ENCODE results near the gene GNPTG. TPM values are rescaled to one million over a fixed set of nuclear protein-coding genes. Genes with fewer than 3 reads are reported as not detected.

GNPTG gene
- total and polyA plus RNA-seq, 9 of the 15 experiments (the other 6 are each of a cell fraction or from before 2014, with no cell fraction given), result 0.69 to 33.3 (median 13.6) TPM

DNA sequence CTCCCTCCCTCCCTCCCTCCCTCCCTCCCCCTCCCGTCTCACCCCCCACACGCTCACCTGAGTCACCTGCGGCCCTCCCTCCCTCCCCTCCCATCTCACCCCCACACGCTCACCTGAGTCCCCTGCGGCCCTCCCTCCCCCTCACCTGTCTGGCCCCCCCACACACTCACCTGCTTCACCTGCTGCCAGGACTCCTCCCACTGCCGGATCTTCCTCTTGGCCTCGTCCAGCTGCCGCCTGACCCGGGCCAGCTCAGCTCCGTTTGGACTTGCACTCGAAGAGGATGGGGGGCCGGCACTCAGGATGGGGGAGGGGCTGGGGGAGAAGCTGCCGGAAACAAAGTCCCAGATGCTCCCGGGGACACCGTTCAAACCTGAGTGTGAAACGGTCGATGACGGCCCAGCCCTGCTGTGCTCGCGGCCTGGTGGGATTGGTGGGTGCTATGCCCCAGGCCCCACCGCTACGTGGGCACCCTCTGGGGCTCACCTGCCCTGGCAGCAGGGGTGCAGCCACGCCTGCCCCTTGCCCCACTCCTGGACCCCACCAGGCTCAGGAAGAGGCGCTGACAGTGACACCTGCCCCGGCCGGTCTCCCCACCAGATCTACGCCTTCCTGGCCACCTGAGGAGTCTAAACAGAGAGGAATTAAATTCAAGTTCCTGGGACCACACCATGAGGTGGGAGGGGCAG is 15.9 kb downstream of the GNPTG start:
- Histone ChIP-seq H3K9ac (ENCODE audit: insufficient read depth in 1 of 2, low read depth in 2 of 2, low read length in 2 of 2) (no peak overlapping the region; a peak in 1 of 4 replicates), H3K9me3 (replicated peaks; ENCODE audit: control insufficient read depth, insufficient read depth, low read depth, low read length) (no peaks in the 10 kb centered on the region), H3K36me3 (ENCODE audit: control insufficient read depth, insufficient read depth, low read length) (peaks cover 64% of the 10 kb centered on the region; the same call in 2 of the 3 replicates), H4K20me1 (replicated peaks; ENCODE audit: control insufficient read depth, insufficient read depth, low read length) (0 out of 2 replicates have a peak, but pooled peaks cover 12% of the 10 kb centered on the region), H3K4me2 (ENCODE audit: insufficient read depth, low read length) (no peak overlapping the region), H3K27me3 (ENCODE audit: control insufficient read depth in 2 of 2, insufficient read depth in 2 of 2, low read length in 2 of 2) (no peaks in the 10 kb centered on the region), H3K9me1 (ENCODE audit: control insufficient read depth, insufficient read depth, low read length) (no peaks in the 10 kb centered on the region), H3K27ac (ENCODE audit: extremely low read depth, low read depth, low read length) (no peak overlapping the region), H3K79me2 (ENCODE audit: control insufficient read depth, insufficient read depth, low read length) (peaks cover 8% of the 10 kb centered on the region; the same call in 2 of the 3 replicates), H3K4me3 (no peak overlapping the region), H3K4me1 (replicated peaks in 1 of 2; ENCODE audit: control insufficient read depth in 2 of 2, insufficient read depth in 2 of 2, low read length in 2 of 2) (peaks cover 0 to 54% of the 10 kb centered on the region in 2 experiments; a peak in 2 of 5 replicates), H2AFZ (ENCODE audit: low read depth, low read length) (no peak overlapping the region)
- in situ Hi-C loops (cut with MboI) (no loop called here), intact Hi-C loops (cut with micrococcal nuclease) (no loop called here)
- ChIA-PET CTCF (ENCODE audit: low intra/inter-chr PET ratio) (no interaction called here), POLR2A (interaction anchor here (3.8 kb wide), 1 partner anchor 11 kb away, joined by 18 read pairs; no protein-coding TSS in a partner anchor)
- ATAC-seq, result no peak
- DNase-seq (ENCODE audit: extremely low read depth in 1 of 4, low spot score in 3 of 4), result no peak
- no peak for FAIRE-seq
- no TSS peak for BruUV-seq (replicated peaks)
- WGBS (ENCODE audit: insufficient coverage, low coverage, missing lambda C conversion rate), result 96% methylated on average over 11 of the region's 27 CpGs
- TF ChIP-seq FOSL1 (tag; conservative IDR thresholded peaks at IDR 0.05) (no peak), POLR2G (IDR thresholded peaks at IDR 0.05; ENCODE audit: low read depth, low read length) (0 out of 2 replicates have a peak, but pooled peaks have one; percentile 16)
